HepG2 (cell line): ENCODE results near the gene CR1L. TPM values are rescaled to one million over a fixed set of nuclear protein-coding genes. Genes with fewer than 3 reads are reported as not detected.
A peak's percentile ranks its signal among the peaks of the same experiment; 100 is the strongest.

Experiments
- BRCA1 ChIP-seq: sonication (generic); formaldehyde crosslinking; IDR thresholded peaks from 2 replicates; pipeline ENCODE4 v1.4.0; 2020; ENCODE audit warnings: missing genetic modification reagents
- DMAP1 ChIP-seq: IDR thresholded peaks from 2 replicates; pipeline ENCODE4 v1.6.1; 2016
- HOXD1 ChIP-seq: sonication (generic); formaldehyde crosslinking; IDR thresholded peaks from 2 replicates; pipeline ENCODE4 v1.5.0; 2020; ENCODE audit warnings: missing genetic modification reagents
- IRF1 ChIP-seq: sonication (generic); formaldehyde crosslinking; IDR thresholded peaks from 2 replicates; pipeline ENCODE4 v1.4.0; 2020; ENCODE audit warnings: low read depth, mild to moderate bottlenecking, missing genetic modification reagents
- MLXIP ChIP-seq: sonication (generic); formaldehyde crosslinking; IDR thresholded peaks from 2 replicates; pipeline ENCODE4 v1.9.0; 2021; ENCODE audit warnings: missing genetic modification reagents, borderline replicate concordance
- RCOR2 ChIP-seq: IDR thresholded peaks from 2 replicates; pipeline ENCODE4 v1.6.1; 2016; ENCODE audit warnings: missing biosample characterization, missing genetic modification reagents
- TBP ChIP-seq: sonication (generic); formaldehyde crosslinking; IDR thresholded peaks from 2 replicates; pipeline ENCODE4 v1.5.0; 2020; ENCODE audit warnings: missing genetic modification reagents
- ZNF709 ChIP-seq: sonication (generic); formaldehyde crosslinking; IDR thresholded peaks from 2 replicates; pipeline ENCODE4 v1.5.0; 2020; ENCODE audit warnings: mild to moderate bottlenecking, missing genetic modification reagents
- ZUFSP ChIP-seq: sonication (generic); formaldehyde crosslinking; IDR thresholded peaks from 2 replicates; pipeline ENCODE4 v1.9.0; 2021; ENCODE audit warnings: missing genetic modification reagents, mild to moderate bottlenecking, borderline replicate concordance
- polyA plus RNA-seq, 8 experiments: library from polyadenylated mRNA; depleted of rRNA in 3 of 8; stranded (reverse) in 7 of 8; unstranded in 1 of 8; fragments of >200 nt; fragmentation: Illumina TruSeq in 4 of 8; extraction: Trizol in 4 of 8; gene quantifications; 2 replicates each; pipeline versions ENCODE4 v1.2.1 to v1.2.3, GENCODE V29; 2011 to 2016; ENCODE audit warnings: low read depth in 4 of 8, missing spikeins in 1 of 8, mixed read lengths in 1 of 8; ENCODE audit not compliant: insufficient read depth in 1 of 8
- total RNA-seq, 5 experiments: library from RNA; depleted of rRNA; stranded (reverse); fragments of >200 nt; fragmentation: Illumina TruSeq; extraction: Trizol; gene quantifications; 2 replicates each; pipeline ENCODE4 v1.2.3, GENCODE V29; 2016; ENCODE audit warnings: low read depth in 1 of 5

CR1L gene
- total and polyA plus RNA-seq, 2 of the 13 experiments (the other 11 are each of a cell fraction or from before 2014, with no cell fraction given): not detected

GRCh38 chr1:207752456-207752998 is 107.6 kb downstream of the CR1L start (continued):
- no peak for TF ChIP-seq IRF1 (CRISPR knock-in tag)
- TF ChIP-seq TBP (CRISPR knock-in tag): no peak
- peak; percentile 16; the same call in 1 of the 2 replicates for TF ChIP-seq HOXD1 (CRISPR knock-in tag)
- TF ChIP-seq ZUFSP: 0 out of 2 replicates have a peak, but pooled peaks have one; percentile 38
- TF ChIP-seq DMAP1: peak; percentile 90
- no peak for TF ChIP-seq ZNF709 (CRISPR knock-in tag)
- no peak for TF ChIP-seq MLXIP (CRISPR knock-in tag)
- no peak; the same call in 1 of the 2 replicates for TF ChIP-seq BRCA1 (CRISPR knock-in tag)
- no peak for TF ChIP-seq RCOR2 (CRISPR knock-in tag)
